Spleen (tissue), 11 donors: ENCODE measurements around the gene VAV2. TPM values are rescaled to one million over a fixed set of nuclear protein-coding genes. Genes with fewer than 3 reads are reported as not detected.
A peak's percentile ranks its signal among the peaks of the same experiment; 100 is the strongest.

Experiments used
- DNase-seq: peaks from one replicate; pipeline ENCODE4 v3.0.0-alpha.2; 2020
- H3K27ac ChIP-seq, 8 donors: fragments of 200-600 bp; sonication (generic) in 7 of 8; 1 replicate in 4 of 8; 2 replicates in 4 of 8; pipeline versions ENCODE4 v1.5.0 to v1.8.0; 2016 to 2021; ENCODE audit warnings: inconsistent platforms in 4 of 8, mild to moderate bottlenecking in 4 of 8, moderate library complexity in 1 of 8
- H3K27me3 ChIP-seq, 7 donors: fragments of 200-600 bp; sonication (generic) in 6 of 7; replicated peaks in 1 of 7; 1 replicate in 4 of 7; 2 replicates in 3 of 7; pipeline versions ENCODE4 v1.5.0 to v1.8.0; 2016 to 2021; ENCODE audit warnings: inconsistent platforms in 3 of 7, mild to moderate bottlenecking in 1 of 7
- H3K36me3 ChIP-seq, 6 donors: fragments of 200-600 bp; sonication (generic) in 5 of 6; 1 replicate in 4 of 6; 2 replicates in 2 of 6; pipeline versions ENCODE4 v1.5.0 to v1.8.0; 2016 to 2021; ENCODE audit warnings: inconsistent platforms in 2 of 6
- H3K4me1 ChIP-seq, 6 donors: fragments of 200-600 bp; sonication (generic) in 5 of 6; 1 replicate in 3 of 6; 2 replicates in 3 of 6; pipeline versions ENCODE4 v1.5.0 to v1.8.0; 2016 to 2021; ENCODE audit warnings: inconsistent platforms in 3 of 6
- H3K4me3 ChIP-seq, 8 donors: fragments of 200-600 bp; sonication (generic) in 7 of 8; 1 replicate in 4 of 8; 2 replicates in 4 of 8; pipeline versions ENCODE4 v1.5.0 to v1.8.0; 2016 to 2021; ENCODE audit warnings: inconsistent platforms in 4 of 8, mild to moderate bottlenecking in 4 of 8, moderate library complexity in 2 of 8
- H3K9me3 ChIP-seq, 8 donors: fragments of 200-600 bp; sonication (generic) in 7 of 8; 1 replicate in 4 of 8; 2 replicates in 4 of 8; pipeline versions ENCODE4 v1.5.0 to v1.8.0; 2016 to 2021; ENCODE audit warnings: inconsistent platforms in 4 of 8
- CTCF ChIP-seq, 11 experiments: fragments of 200-600 bp in 7 of 11; fragments of 450-650 bp in 4 of 11; sonication (generic) in 4 of 11; IDR thresholded peaks in 8 of 11; conservative IDR thresholded peaks in 3 of 11; 1 replicate in 7 of 11; 2 replicates in 4 of 11; pipeline versions ENCODE4 v1.4.0 to v1.8.0; 2016 to 2021; ENCODE audit warnings: antibody characterized with exemption in 11 of 11, inconsistent platforms in 4 of 11, mild to moderate bottlenecking in 1 of 11
- POLR2A ChIP-seq, 3 donors: fragments of 450-650 bp; IDR thresholded peaks; one replicate each; pipeline ENCODE4 v1.5.1; 2017; ENCODE audit warnings: antibody characterized with exemption in 3 of 3, mild to moderate bottlenecking in 1 of 3
- POLR2AphosphoS5 ChIP-seq, 3 donors: sonication (generic); formaldehyde crosslinking; IDR thresholded peaks; one replicate each; pipeline ENCODE4 v1.5.1; 2017; ENCODE audit warnings: antibody characterized with exemption in 3 of 3
- WGBS, 5 donors: extraction: QIAGEN DNeasy Blood & Tissue Kit in 3 of 5; methylation state at CpG; one replicate each; pipeline versions ENCODE4 v1.1.5 to v1.1.7; 2013 to 2018; 5-methylcytosine and 5-hydroxymethylcytosine counted together
- intact Hi-C: fragments of 100-400 bp; cut with DNase I; formaldehyde crosslinking; loops from one replicate; pipeline ENCODE4 v1.15.0; 2023; ENCODE audit warnings: low total_unique reads
- polyA plus RNA-seq, 3 donors: library from polyadenylated mRNA; stranded (reverse); fragments of 200-250 nt; gene quantifications; one replicate each; pipeline ENCODE4 v1.2.1, GENCODE V29; 2013
- total RNA-seq, 7 donors: library from RNA; depleted of rRNA in 3 of 7; stranded (reverse); fragments of >200 nt in 3 of 7; fragmentation: NEBNext Ultra II Directional in 4 of 7; extraction: Animal tissue kit (Norgen Biotek cat#: 25700) in 4 of 7; gene quantifications; one replicate each; pipeline versions ENCODE4 v1.1.0 to v1.2.1, GENCODE V29; 2016 to 2021
- donor health status: healthy with polysubstance abuse.
- donor health status: DM: no; HTN: no; CAD: no; lungs with moderate emphysema.
- donor health status: DM: no; HTN: no; CAD: no.
- donor health status: Bipolar disorder and iron deficiency.
- donor health status: healthy.
- donor health status: DM: no; HTN: no; CAD: no.
- donor health status: DM: yes; HTN: yes; CAD: no.

The VAV2 gene
- total and polyA plus RNA-seq, 10 donors, result 14.2 to 39.2 (median 23.3) TPM

GRCh38 chr9:133998915-133999595 is 6.9 kb upstream of the VAV2 start:
- Histone ChIP-seq H3K27me3 (peaks cover 0 to 42% (median 0%) of the 10 kb centered on the region in 7 donors), H3K4me1 (peaks cover 3 to 7% (median 6%) of the 10 kb centered on the region in 6 donors), H3K36me3 (no peaks in the 10 kb centered on the region), H3K4me3 (no peak overlapping the region), H3K27ac (no peak overlapping the region), H3K9me3 (no peaks in the 10 kb centered on the region)
- TF ChIP-seq POLR2AphosphoS5 (IDR thresholded peaks at IDR 0.05), result no peak
- no peak for TF ChIP-seq POLR2A (IDR thresholded peaks at IDR 0.05)
- no peak for TF ChIP-seq CTCF (IDR thresholded peaks at IDR 0.05 in 8 of 11, conservative IDR thresholded peaks at IDR 0.05 in 3 of 11)
- no peak for DNase-seq
- intact Hi-C loops, result no loop called here
- WGBS, 5 donors, result 91 to 100% (median 96%) methylated on average over 1 of the region's 1 CpG

GRCh38 chr9:133997584-133997983 is 5.5 kb upstream of the VAV2 start:
- TF ChIP-seq POLR2AphosphoS5 (IDR thresholded peaks at IDR 0.05), result no peak
- TF ChIP-seq POLR2A (IDR thresholded peaks at IDR 0.05), result no peak
- TF ChIP-seq CTCF (IDR thresholded peaks at IDR 0.05 in 8 of 11, conservative IDR thresholded peaks at IDR 0.05 in 3 of 11), result no peak
- 83 to 98% (median 92%) methylated on average over 2 of the region's 2 CpGs for WGBS, 5 donors
- H3K9me3 ChIP-seq, result no peaks in the 10 kb centered on the region
- intact Hi-C loops, result no loop called here
- H3K27me3 ChIP-seq, result peaks cover 0 to 51% (median 0%) of the 10 kb centered on the region in 7 donors
- no peak overlapping the region for H3K4me3 ChIP-seq
- no peak overlapping the region for H3K27ac ChIP-seq
- H3K36me3 ChIP-seq, result no peaks in the 10 kb centered on the region
- DNase-seq, result no peak
- H3K4me1 ChIP-seq, result peaks cover 13 to 21% (median 17%) of the 10 kb centered on the region in 6 donors

- H3K4me3 ChIP-seq, result no peak overlapping the region
- no peak overlapping the region for H3K27ac ChIP-seq
- peak; percentile 64 for DNase-seq
- peaks cover 13 to 23% (median 17%) of the 10 kb centered on the region in 6 donors for H3K4me1 ChIP-seq
- H3K36me3 ChIP-seq, result no peaks in the 10 kb centered on the region
- TF ChIP-seq CTCF (IDR thresholded peaks at IDR 0.05 in 8 of 11, conservative IDR thresholded peaks at IDR 0.05 in 3 of 11) (no peak), POLR2A (IDR thresholded peaks at IDR 0.05) (no peak), POLR2AphosphoS5 (IDR thresholded peaks at IDR 0.05) (no peak)
- no peaks in the 10 kb centered on the region for H3K9me3 ChIP-seq
- intact Hi-C loops, result no loop called here
- peaks cover 0 to 56% (median under 1%) of the 10 kb centered on the region in 7 donors for H3K27me3 ChIP-seq
- 64 to 76% (median 67%) methylated on average over 20 to 24 of the region's 24 CpGs for WGBS, 5 donors
Measured at GRCh38 chr9:133996531-133997520, 4.7 kb upstream of the VAV2 start.
